GM12878 (cell line): ENCODE measurements around the gene GDNF.

Source experiments
- CREB1 ChIP-seq: IDR thresholded peaks from 2 replicates; pipeline ENCODE4 v1.6.1; 2012; ENCODE audit warnings: low read depth, mild to moderate bottlenecking, inconsistent platforms
- EGR1 ChIP-seq, 2 experiments: IDR thresholded peaks; 1 replicate in 1 of 2; 2 replicates in 1 of 2; pipeline ENCODE4 v1.6.1; 2011 to 2012; ENCODE audit warnings: low read depth in 2 of 2, low read length in 2 of 2, borderline replicate concordance in 1 of 2, mild to moderate bottlenecking in 1 of 2, moderate library complexity in 1 of 2
- EP300 ChIP-seq, 2 experiments: fragments of 150-350 bp in 1 of 2; IDR thresholded peaks; 2 replicates each; pipeline ENCODE4 v1.6.1; 2011 to 2012; ENCODE audit warnings: low read depth in 2 of 2, low read length in 2 of 2, borderline replicate concordance in 1 of 2, improper control_type of control experiment in 1 of 2, inconsistent platforms in 1 of 2; ENCODE audit not compliant: control insufficient read depth in 1 of 2
- JUND ChIP-seq: IDR thresholded peaks from 2 replicates; pipeline ENCODE4 v1.6.1; 2012; ENCODE audit warnings: low read depth, mild to moderate bottlenecking, low read length, improper control_type of control experiment, moderate library complexity
- MAX ChIP-seq: IDR thresholded peaks from 2 replicates; pipeline ENCODE4 v1.6.1; 2012; ENCODE audit warnings: low read depth, low read length, improper control_type of control experiment
- MYC ChIP-seq: IDR thresholded peaks from 2 replicates; pipeline ENCODE4 v1.6.1; 2011; ENCODE audit warnings: mild to moderate bottlenecking, low read length, moderate library complexity, inconsistent platforms; ENCODE audit not compliant: insufficient read depth, insufficient replicate concordance, insufficient read length, severe bottlenecking
- NR2C2 ChIP-seq: IDR thresholded peaks from 2 replicates; pipeline ENCODE4 v1.6.1; 2011; ENCODE audit warnings: borderline replicate concordance, low read depth; ENCODE audit not compliant: control insufficient read depth, insufficient read length
- PBX3 ChIP-seq: IDR thresholded peaks from 2 replicates; pipeline ENCODE4 v1.6.1; 2011; ENCODE audit warnings: mild to moderate bottlenecking, low read depth, low read length, moderate library complexity; ENCODE audit not compliant: insufficient replicate concordance
- POLR2A ChIP-seq: IDR thresholded peaks from 2 replicates; pipeline ENCODE4 v1.6.1; 2011; ENCODE audit warnings: low read depth, mild to moderate bottlenecking, low read length
- TCF12 ChIP-seq: IDR thresholded peaks from 2 replicates; pipeline ENCODE4 v1.6.1; 2011; ENCODE audit warnings: low read depth, mild to moderate bottlenecking, low read length
- TF ChIP-seq, protein P1 (sequence below), 3 experiments: IDR thresholded peaks in 2 of 3; conservative IDR thresholded peaks in 1 of 3; 2 replicates each; pipeline ENCODE4 v1.5.1; 2011; ENCODE audit warnings: low read depth in 3 of 3, low read length in 3 of 3, mild to moderate bottlenecking in 3 of 3, control low read depth in 2 of 3, moderate library complexity in 2 of 3, inconsistent platforms in 1 of 3, mixed read lengths in 1 of 3; ENCODE audit not compliant: control insufficient read depth in 2 of 3, insufficient read depth in 1 of 3; ENCODE audit errors: extremely low read depth in 1 of 3

- TF ChIP-seq MYC: no peak
- TF ChIP-seq NR2C2: no peak
- TF ChIP-seq CREB1: no peak
- TF ChIP-seq, protein P1, sequence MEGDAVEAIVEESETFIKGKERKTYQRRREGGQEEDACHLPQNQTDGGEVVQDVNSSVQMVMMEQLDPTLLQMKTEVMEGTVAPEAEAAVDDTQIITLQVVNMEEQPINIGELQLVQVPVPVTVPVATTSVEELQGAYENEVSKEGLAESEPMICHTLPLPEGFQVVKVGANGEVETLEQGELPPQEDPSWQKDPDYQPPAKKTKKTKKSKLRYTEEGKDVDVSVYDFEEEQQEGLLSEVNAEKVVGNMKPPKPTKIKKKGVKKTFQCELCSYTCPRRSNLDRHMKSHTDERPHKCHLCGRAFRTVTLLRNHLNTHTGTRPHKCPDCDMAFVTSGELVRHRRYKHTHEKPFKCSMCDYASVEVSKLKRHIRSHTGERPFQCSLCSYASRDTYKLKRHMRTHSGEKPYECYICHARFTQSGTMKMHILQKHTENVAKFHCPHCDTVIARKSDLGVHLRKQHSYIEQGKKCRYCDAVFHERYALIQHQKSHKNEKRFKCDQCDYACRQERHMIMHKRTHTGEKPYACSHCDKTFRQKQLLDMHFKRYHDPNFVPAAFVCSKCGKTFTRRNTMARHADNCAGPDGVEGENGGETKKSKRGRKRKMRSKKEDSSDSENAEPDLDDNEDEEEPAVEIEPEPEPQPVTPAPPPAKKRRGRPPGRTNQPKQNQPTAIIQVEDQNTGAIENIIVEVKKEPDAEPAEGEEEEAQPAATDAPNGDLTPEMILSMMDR (IDR thresholded peaks at IDR 0.05 in 2 of 3, conservative IDR thresholded peaks at IDR 0.05 in 1 of 3; ENCODE audit: control insufficient read depth in 2 of 3, extremely low read depth in 1 of 3, insufficient read depth in 1 of 3, low read depth in 3 of 3, low read length in 3 of 3): no peak
- no peak for TF ChIP-seq EP300 (IDR thresholded peaks at IDR 0.05; ENCODE audit: borderline replicate concordance in 1 of 2, control insufficient read depth in 1 of 2, low read depth in 2 of 2, low read length in 2 of 2)
- TF ChIP-seq EGR1 (IDR thresholded peaks at IDR 0.05; ENCODE audit: borderline replicate concordance in 1 of 2, low read depth in 2 of 2, low read length in 2 of 2): no peak
- TF ChIP-seq POLR2A: no peak
- TF ChIP-seq MAX: no peak
- TF ChIP-seq PBX3: no peak
- no peak for TF ChIP-seq JUND
- TF ChIP-seq TCF12: no peak
Measured at GRCh38 chr5:37767251-37767650, 72.6 kb downstream of the GDNF start.
